H1 (cell line): ENCODE results near the gene KIF11. TPM values are rescaled to one million over a fixed set of nuclear protein-coding genes. Genes with fewer than 3 reads are reported as not detected.

Source experiments
- CTCF ChIA-PET: fragments of 300-600 bp; sonication (Branson Sonifier 250); formaldehyde crosslinking; loops from one replicate; lab custom pipeline; 2021; ENCODE audit not compliant: partially characterized antibody; lab: Charles Lee
- POLR2A ChIA-PET: fragments of 300-600 bp; sonication (Branson Sonifier 250); formaldehyde crosslinking; loops from one replicate; lab custom pipeline; 2021; ENCODE audit warnings: inconsistent platforms; ENCODE audit not compliant: partially characterized antibody; lab: Charles Lee
- DNase-seq, 2 experiments: peaks; one replicate each; pipeline versions ENCODE4 v3.0.0 to v3.0.0-alpha.2; 2010 to 2022; ENCODE audit warnings: low spot score in 2 of 2, low read depth in 1 of 2, mixed read lengths in 1 of 2
- FAIRE-seq: peaks from 2 replicates; lab custom pipeline; 2011; peaks lifted over from hg19 to GRCh38; lab: Jason Lieb, UNC
- H2AFZ ChIP-seq: 2 replicates; pipeline ENCODE4 v1.8.1; 2012; ENCODE audit warnings: low read length, inconsistent platforms
- H2AK5ac ChIP-seq: 2 replicates; pipeline ENCODE4 v1.6.1; 2013; ENCODE audit warnings: low read depth, low read length
- H2BK120ac ChIP-seq: replicated peaks from 2 replicates; pipeline ENCODE3; 2013; ENCODE audit warnings: low read depth, low read length, inconsistent platforms
- H2BK12ac ChIP-seq: 2 replicates; pipeline ENCODE4 v1.6.1; 2013; ENCODE audit warnings: low read depth, low read length
- H2BK15ac ChIP-seq: 2 replicates; pipeline ENCODE4 v1.6.1; 2013; ENCODE audit warnings: low read length
- H2BK20ac ChIP-seq: 2 replicates; pipeline ENCODE4 v1.6.1; 2013; ENCODE audit warnings: low read length
- H2BK5ac ChIP-seq: 2 replicates; pipeline ENCODE4 v1.6.1; 2013; ENCODE audit warnings: low read depth, low read length
- H3K14ac ChIP-seq: 2 replicates; pipeline ENCODE4 v1.6.1; 2013; ENCODE audit warnings: inconsistent platforms; ENCODE audit not compliant: insufficient read length
- H3K18ac ChIP-seq: 2 replicates; pipeline ENCODE4 v1.6.1; 2013; ENCODE audit warnings: low read length; ENCODE audit errors: extremely low read depth
- H3K23ac ChIP-seq: 2 replicates; pipeline ENCODE4 v1.6.1; 2013; ENCODE audit warnings: inconsistent platforms; ENCODE audit not compliant: insufficient read length
- H3K23me2 ChIP-seq: 2 replicates; pipeline ENCODE4 v1.6.1; 2013; ENCODE audit warnings: low read depth, low read length
- H3K27ac ChIP-seq: 2 replicates; pipeline ENCODE4 v1.6.1; 2011; ENCODE audit warnings: low read depth, low read length, inconsistent platforms
- H3K27me3 ChIP-seq, 4 experiments: replicated peaks in 1 of 4; 1 replicate in 1 of 4; 2 replicates in 3 of 4; pipeline versions ENCODE4 v1.6.1 to v1.8.1; 2011 to 2013; ENCODE audit warnings: low read length in 3 of 4, mild to moderate bottlenecking in 3 of 4, inconsistent platforms in 2 of 4, mixed read lengths in 2 of 4, moderate library complexity in 1 of 4; ENCODE audit not compliant: control insufficient read depth in 3 of 4, insufficient read depth in 3 of 4; ENCODE audit errors: extremely low read depth in 1 of 4
- H3K36me3 ChIP-seq, 4 experiments: 2 replicates each; pipeline versions ENCODE4 v1.6.1 to v1.8.1; 2011 to 2013; ENCODE audit warnings: mild to moderate bottlenecking in 4 of 4, low read length in 3 of 4, moderate library complexity in 2 of 4, control low read depth in 1 of 4, inconsistent platforms in 1 of 4; ENCODE audit not compliant: insufficient read depth in 4 of 4, control insufficient read depth in 2 of 4
- H3K4ac ChIP-seq: replicated peaks from 2 replicates; pipeline ENCODE3; 2013; ENCODE audit warnings: low read length, low read depth, mixed read lengths, inconsistent platforms; ENCODE audit not compliant: insufficient read length
- H3K4me1 ChIP-seq, 4 experiments: replicated peaks in 1 of 4; 1 replicate in 1 of 4; 2 replicates in 3 of 4; pipeline versions ENCODE4 v1.6.1 to v1.8.1; 2011 to 2013; ENCODE audit warnings: low read length in 3 of 4, inconsistent platforms in 2 of 4, mixed read lengths in 1 of 4; ENCODE audit not compliant: insufficient read depth in 4 of 4, control insufficient read depth in 3 of 4
- H3K4me2 ChIP-seq, 2 experiments: 2 replicates each; pipeline versions ENCODE4 v1.6.1 to v1.8.1; 2011 to 2013; ENCODE audit warnings: low read depth in 2 of 2, low read length in 2 of 2, control low read depth in 1 of 2, inconsistent platforms in 1 of 2, mild to moderate bottlenecking in 1 of 2; ENCODE audit not compliant: insufficient read depth in 1 of 2
- H3K4me3 ChIP-seq, 4 experiments: fragments of 200-600, 300-600 bp in 1 of 4; sonication (generic), shearing (Covaris generic), sonication (Bioruptor Twin) in 1 of 4; 2 replicates each; pipeline versions ENCODE4 v1.5.1 to v1.8.1; 2011 to 2016; ENCODE audit warnings: low read length in 4 of 4, low read depth in 3 of 4, control low read depth in 2 of 4, inconsistent platforms in 2 of 4, mild to moderate bottlenecking in 2 of 4, mixed read lengths in 1 of 4, moderate library complexity in 1 of 4; ENCODE audit not compliant: insufficient read depth in 2 of 4; ENCODE audit errors: extremely low read depth in 1 of 4
- H3K56ac ChIP-seq: replicated peaks from 2 replicates; pipeline ENCODE3; 2013; ENCODE audit warnings: low read depth, mild to moderate bottlenecking, mixed read lengths, low read length, inconsistent platforms; ENCODE audit not compliant: insufficient read length
- H3K79me1 ChIP-seq: 2 replicates; pipeline ENCODE4 v1.6.1; 2013; ENCODE audit warnings: low read depth, low read length, control low read depth
- H3K79me2 ChIP-seq, 2 experiments: 2 replicates each; pipeline versions ENCODE4 v1.6.1 to v1.8.1; 2012 to 2013; ENCODE audit warnings: low read length in 2 of 2, mild to moderate bottlenecking in 2 of 2, inconsistent platforms in 1 of 2; ENCODE audit not compliant: insufficient read depth in 2 of 2, control insufficient read depth in 1 of 2
- H3K9ac ChIP-seq, 4 experiments: replicated peaks in 1 of 4; 1 replicate in 1 of 4; 2 replicates in 3 of 4; pipeline versions ENCODE4 v1.6.1 to v1.8.1; 2011 to 2013; ENCODE audit warnings: low read depth in 3 of 4, low read length in 3 of 4, control low read depth in 2 of 4, mild to moderate bottlenecking in 2 of 4, moderate library complexity in 2 of 4, inconsistent platforms in 1 of 4; ENCODE audit errors: extremely low read depth in 1 of 4
- H3K9me3 ChIP-seq, 2 experiments: 2 replicates each; pipeline versions ENCODE4 v1.6.1 to v1.8.1; 2012 to 2013; ENCODE audit warnings: mild to moderate bottlenecking in 2 of 2, moderate library complexity in 2 of 2, control low read depth in 1 of 2, inconsistent platforms in 1 of 2, low read depth in 1 of 2, low read length in 1 of 2, mixed read lengths in 1 of 2; ENCODE audit not compliant: insufficient read depth in 2 of 2
- H4K20me1 ChIP-seq, 2 experiments: replicated peaks in 1 of 2; 2 replicates each; pipeline versions ENCODE3 to v1.8.1; 2011 to 2013; ENCODE audit warnings: inconsistent platforms in 2 of 2, low read length in 2 of 2, mild to moderate bottlenecking in 1 of 2; ENCODE audit not compliant: insufficient read depth in 2 of 2, control insufficient read depth in 1 of 2
- H4K5ac ChIP-seq: 2 replicates; pipeline ENCODE4 v1.6.1; 2013; ENCODE audit warnings: low read length, low read depth, mixed read lengths, inconsistent platforms; ENCODE audit not compliant: insufficient read length
- H4K8ac ChIP-seq: 2 replicates; pipeline ENCODE4 v1.8.0; 2013; ENCODE audit warnings: mild to moderate bottlenecking, moderate library complexity, low read length, inconsistent platforms; ENCODE audit not compliant: insufficient read depth; ENCODE audit errors: extremely low read depth
- H4K91ac ChIP-seq: replicated peaks from 2 replicates; pipeline ENCODE3; 2013; ENCODE audit warnings: low read length, mixed read lengths, inconsistent platforms; ENCODE audit not compliant: insufficient read length
- NANOG ChIP-seq: IDR thresholded peaks from 2 replicates; pipeline ENCODE4 v1.6.1; 2011; ENCODE audit warnings: low read length, low read depth, mild to moderate bottlenecking, inconsistent platforms; ENCODE audit not compliant: insufficient read depth, poor library complexity, severe bottlenecking
- WGBS, 2 experiments: shearing (Covaris generic) in 1 of 2; methylation state at CpG; one replicate each; pipeline versions ENCODE4 v1.1.6 to v1.1.7; 2013 to 2015; ENCODE audit warnings: low lambda C conversion rate in 2 of 2, mixed read lengths in 2 of 2, inconsistent platforms in 1 of 2, low coverage in 1 of 2, missing lambda C conversion rate in 1 of 2; ENCODE audit not compliant: insufficient replicate concordance in 2 of 2, insufficient coverage in 1 of 2, insufficient read length in 1 of 2; ENCODE audit errors: extremely low coverage in 1 of 2, missing lambda C conversion rate in 1 of 2; 5-methylcytosine and 5-hydroxymethylcytosine counted together
- polyA plus RNA-seq, 7 experiments: library from polyadenylated mRNA; depleted of rRNA in 3 of 7; stranded (reverse) in 5 of 7; unstranded in 2 of 7; fragments of >200 nt in 5 of 7; fragments of 200-250 nt in 2 of 7; gene quantifications; 1 replicate in 5 of 7; 2 replicates in 1 of 7; 4 replicates in 1 of 7; pipeline versions ENCODE4 v1.2.1 to v1.2.3, GENCODE V29; 2011 to 2013; ENCODE audit warnings: missing spikeins in 2 of 7, mixed read lengths in 2 of 7
- total RNA-seq: library from RNA; stranded (reverse); fragmentation: NEBNext Ultra II Directional; extraction: Animal tissue kit (Norgen Biotek cat#: 25700); gene quantifications from 2 replicates; pipeline ENCODE4 v1.2.1, GENCODE V29; 2021
- TF ChIP-seq, protein P1 (sequence below), 3 experiments: IDR thresholded peaks; 1 replicate in 2 of 3; 2 replicates in 1 of 3; pipeline versions ENCODE4 v1.5.1 to v1.6.1; 2011; ENCODE audit warnings: low read length in 3 of 3, mild to moderate bottlenecking in 3 of 3, inconsistent platforms in 2 of 3, low read depth in 1 of 3, moderate library complexity in 1 of 3; ENCODE audit not compliant: insufficient read depth in 1 of 3; ENCODE audit errors: control extremely low read depth in 1 of 3

The KIF11 gene
- total and polyA plus RNA-seq, 2 of the 8 experiments (the other 6 are each of a cell fraction or from before 2014, with no cell fraction given), result 11.1 to 59.2 TPM

DNA sequence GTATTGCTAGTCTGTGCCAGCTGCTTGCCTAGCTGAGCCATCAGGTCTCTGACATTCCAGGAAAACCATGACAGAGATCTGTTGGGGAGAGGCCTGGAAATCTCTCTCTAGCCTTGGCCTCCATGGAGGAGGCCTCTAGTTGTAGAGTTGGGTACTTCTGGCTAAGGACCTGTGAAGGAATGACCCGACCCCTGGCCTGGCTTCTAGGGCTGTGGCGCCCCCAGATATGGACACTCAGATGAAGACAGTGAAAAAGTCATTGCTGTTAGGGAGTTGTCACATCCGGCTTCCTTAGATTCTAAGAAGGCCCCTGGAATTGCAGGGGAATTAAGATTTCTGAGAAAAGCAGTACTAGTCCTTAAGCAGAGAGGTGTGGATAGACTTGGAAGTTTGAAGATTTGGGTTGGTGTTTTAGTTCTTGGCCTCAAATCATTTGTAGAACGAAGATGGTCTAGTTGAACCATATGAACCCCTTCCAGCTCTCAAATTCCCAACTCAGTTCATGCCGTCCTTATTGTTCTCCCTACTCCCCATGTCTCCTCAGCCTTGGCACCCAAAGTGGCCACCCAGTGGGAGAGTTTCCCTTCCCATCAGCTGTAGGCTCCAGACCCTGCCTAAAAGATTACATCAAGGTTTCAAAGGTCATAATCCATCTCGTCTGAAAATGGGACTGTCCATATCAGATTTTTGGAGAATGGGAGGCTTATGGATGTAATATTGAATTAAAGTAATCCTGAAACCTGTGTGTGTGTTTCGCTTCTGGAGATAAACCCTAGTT, 103.9 kb downstream of the KIF11 start:
- Histone ChIP-seq H3K27ac (no peak overlapping the region), H3K79me2 (no peaks in the 10 kb centered on the region), H2AFZ (no peak overlapping the region), H2BK15ac (no peak overlapping the region; the same call in 1 of the 2 replicates), H2BK120ac (no peak overlapping the region), H2BK5ac (no peak overlapping the region), H2AK5ac (no peak overlapping the region), H3K9ac (no peak overlapping the region), H3K9me3 (no peaks in the 10 kb centered on the region), H3K79me1 (no peaks in the 10 kb centered on the region), H2BK12ac (no peak overlapping the region; the same call in 1 of the 2 replicates), H2BK20ac (no peak overlapping the region), H3K4me3 (peak overlapping the region in 3 of 4 experiments; percentile 29 to 66 (median 39); a peak in 5 of 8 replicates), H3K23me2 (peaks cover 16% of the 10 kb centered on the region), H3K27me3 (peaks cover 29 to 86% (median 65%) of the 10 kb centered on the region in 4 experiments), H3K36me3 (peaks cover 0 to 9% (median 0%) of the 10 kb centered on the region in 4 experiments; a peak in 1 of 8 replicates), H4K91ac (no peak overlapping the region), H4K8ac (peak overlapping the region; percentile 63; the same call in 1 of the 2 replicates), H3K23ac (no peak overlapping the region), H4K20me1 (peaks cover 0 to 3% of the 10 kb centered on the region in 2 experiments), H3K4me1 (peaks cover 0 to 13% (median 4%) of the 10 kb centered on the region in 4 experiments; a peak in 5 of 7 replicates), H3K4ac (no peak overlapping the region), H3K4me2 (peak overlapping the region; percentile 86 to 87; a peak in 3 of 4 replicates), H4K5ac (no peak overlapping the region), H3K18ac (no peak overlapping the region), H3K14ac (no peak overlapping the region), H3K56ac (no peak overlapping the region)
- TF ChIP-seq NANOG, result no peak
- TF ChIP-seq, protein P1, sequence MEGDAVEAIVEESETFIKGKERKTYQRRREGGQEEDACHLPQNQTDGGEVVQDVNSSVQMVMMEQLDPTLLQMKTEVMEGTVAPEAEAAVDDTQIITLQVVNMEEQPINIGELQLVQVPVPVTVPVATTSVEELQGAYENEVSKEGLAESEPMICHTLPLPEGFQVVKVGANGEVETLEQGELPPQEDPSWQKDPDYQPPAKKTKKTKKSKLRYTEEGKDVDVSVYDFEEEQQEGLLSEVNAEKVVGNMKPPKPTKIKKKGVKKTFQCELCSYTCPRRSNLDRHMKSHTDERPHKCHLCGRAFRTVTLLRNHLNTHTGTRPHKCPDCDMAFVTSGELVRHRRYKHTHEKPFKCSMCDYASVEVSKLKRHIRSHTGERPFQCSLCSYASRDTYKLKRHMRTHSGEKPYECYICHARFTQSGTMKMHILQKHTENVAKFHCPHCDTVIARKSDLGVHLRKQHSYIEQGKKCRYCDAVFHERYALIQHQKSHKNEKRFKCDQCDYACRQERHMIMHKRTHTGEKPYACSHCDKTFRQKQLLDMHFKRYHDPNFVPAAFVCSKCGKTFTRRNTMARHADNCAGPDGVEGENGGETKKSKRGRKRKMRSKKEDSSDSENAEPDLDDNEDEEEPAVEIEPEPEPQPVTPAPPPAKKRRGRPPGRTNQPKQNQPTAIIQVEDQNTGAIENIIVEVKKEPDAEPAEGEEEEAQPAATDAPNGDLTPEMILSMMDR (IDR thresholded peaks at IDR 0.05; ENCODE audit: control extremely low read depth in 1 of 3, insufficient read depth in 1 of 3, low read depth in 1 of 3, low read length in 3 of 3), result peak in 1 of 3 experiments; percentile 4; a peak in 1 of 4 replicates
- CTCF ChIA-PET, result interaction anchor here (1.5 kb wide), 1 partner anchor 89 kb away, joined by 3 read pairs; no protein-coding TSS in a partner anchor
- no peak for DNase-seq
- POLR2A ChIA-PET, result no interaction called here
- FAIRE-seq, result no peak
- WGBS, 2 experiments, result 65% methylated on average over 7 of the region's 7 CpGs; no CpG with 5 or more reads in 1 of the 2 experiments
